DND-41 (cell line): ENCODE data around the gene FAM20C.

ENCODE experiments used
- ATAC-seq: fragments of 200-7000 bp; cut with Tn5 transposase; 3 replicates; pipeline ENCODE4 v1.9.1; 2021; ENCODE audit warnings: low read depth; ENCODE audit not compliant: insufficient read depth
- DNase-seq: peaks from one replicate; pipeline ENCODE4 v3.0.0-alpha.2; 2020
- H2AFZ ChIP-seq: 2 replicates; pipeline ENCODE4 v1.6.0; 2012; ENCODE audit warnings: low read depth, low read length
- H3K27ac ChIP-seq: 2 replicates; pipeline ENCODE4 v1.5.1; 2012; ENCODE audit warnings: low read length, inconsistent platforms
- H3K27me3 ChIP-seq: fragments of 200-600 bp; sonication (generic); 2 replicates; pipeline ENCODE4 v1.6.0; 2012; ENCODE audit warnings: low read length, mild to moderate bottlenecking, inconsistent platforms; ENCODE audit not compliant: insufficient read depth, poor library complexity
- H3K36me3 ChIP-seq: 2 replicates; pipeline ENCODE4 v1.5.1; 2012; ENCODE audit warnings: low read length, inconsistent platforms; ENCODE audit not compliant: insufficient read depth
- H3K4me1 ChIP-seq: 2 replicates; pipeline ENCODE4 v1.5.1; 2012; ENCODE audit warnings: mild to moderate bottlenecking, low read length; ENCODE audit not compliant: insufficient read depth
- H3K4me2 ChIP-seq: 2 replicates; pipeline ENCODE4 v1.6.0; 2012; ENCODE audit warnings: mild to moderate bottlenecking, moderate library complexity, low read length, inconsistent platforms; ENCODE audit not compliant: insufficient read depth
- H3K4me3 ChIP-seq, 2 experiments: fragments of 200-600 bp in 1 of 2; shearing (Covaris generic) in 1 of 2; 2 replicates each; pipeline ENCODE4 v1.5.1; 2012 to 2016; ENCODE audit warnings: inconsistent platforms in 2 of 2, low read length in 2 of 2, mild to moderate bottlenecking in 2 of 2, low read depth in 1 of 2, moderate library complexity in 1 of 2
- H3K79me2 ChIP-seq: 2 replicates; pipeline ENCODE4 v1.6.0; 2012; ENCODE audit warnings: low read length, inconsistent platforms; ENCODE audit not compliant: insufficient read depth
- H3K9ac ChIP-seq: 2 replicates; pipeline ENCODE4 v1.6.0; 2012; ENCODE audit warnings: low read depth, mild to moderate bottlenecking, inconsistent platforms, low read length, moderate library complexity
- H3K9me3 ChIP-seq: 2 replicates; pipeline ENCODE4 v1.5.1; 2012; ENCODE audit warnings: low read length, moderate library complexity, mild to moderate bottlenecking, inconsistent platforms; ENCODE audit not compliant: insufficient read depth, severe bottlenecking
- H4K20me1 ChIP-seq: 2 replicates; pipeline ENCODE4 v1.6.0; 2012; ENCODE audit warnings: low read length; ENCODE audit not compliant: insufficient read depth
- CTCF ChIP-seq: IDR thresholded peaks from 2 replicates; pipeline ENCODE4 v1.5.1; 2012; ENCODE audit warnings: borderline replicate concordance, low read length, moderate library complexity, mild to moderate bottlenecking; ENCODE audit not compliant: poor library complexity, severe bottlenecking; ENCODE audit errors: extremely low read depth
- EZH2 ChIP-seq: IDR thresholded peaks from 3 replicates; pipeline ENCODE4 v1.6.1; 2012; ENCODE audit warnings: borderline replicate concordance, low read depth, mild to moderate bottlenecking, moderate library complexity, low read length, inconsistent platforms; ENCODE audit not compliant: severe bottlenecking

Gene FAM20C

DNA sequence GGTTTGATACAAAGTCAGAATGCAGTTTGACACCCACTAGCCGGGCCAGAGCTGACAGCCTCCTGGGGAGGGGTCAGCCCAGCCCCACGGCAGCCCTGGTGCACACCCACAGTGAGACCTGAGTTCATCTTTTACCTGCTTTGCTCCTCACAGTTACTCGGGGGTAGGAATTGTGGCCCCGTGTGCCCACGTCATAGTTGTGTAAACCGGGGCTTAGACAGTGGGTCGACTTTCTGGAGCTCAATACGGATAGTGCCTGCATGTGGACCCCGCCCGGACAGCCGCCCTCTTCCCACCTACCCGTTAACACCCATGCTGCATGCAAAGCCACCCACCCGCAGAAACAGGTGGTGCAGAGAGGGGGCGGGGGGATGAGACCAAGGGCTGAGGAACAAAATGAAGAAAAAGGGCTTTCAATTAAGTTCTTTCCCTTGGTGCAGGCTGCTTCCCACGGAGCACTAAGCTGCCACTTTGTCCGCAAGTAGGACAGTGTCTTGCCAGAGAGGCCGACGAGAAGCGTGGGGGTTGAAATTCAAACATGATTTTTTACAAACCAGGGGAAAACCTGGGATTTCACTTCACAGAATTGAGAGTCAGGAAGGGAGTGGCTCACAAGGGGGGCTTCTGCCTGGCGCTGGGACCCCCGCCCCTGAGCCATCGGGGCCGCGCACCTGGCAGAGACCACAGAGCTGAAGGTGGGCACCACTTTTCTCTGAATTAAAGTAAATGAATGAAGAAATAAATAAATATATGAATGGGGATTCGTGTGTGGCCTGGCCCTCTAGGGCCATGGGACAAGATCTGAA lies 73.0 kb downstream of the FAM20C start:
- H3K9me3 ChIP-seq = peaks cover 9% of the 10 kb centered on the region
- no peak overlapping the region for H3K27ac ChIP-seq
- no peak for DNase-seq

DNA sequence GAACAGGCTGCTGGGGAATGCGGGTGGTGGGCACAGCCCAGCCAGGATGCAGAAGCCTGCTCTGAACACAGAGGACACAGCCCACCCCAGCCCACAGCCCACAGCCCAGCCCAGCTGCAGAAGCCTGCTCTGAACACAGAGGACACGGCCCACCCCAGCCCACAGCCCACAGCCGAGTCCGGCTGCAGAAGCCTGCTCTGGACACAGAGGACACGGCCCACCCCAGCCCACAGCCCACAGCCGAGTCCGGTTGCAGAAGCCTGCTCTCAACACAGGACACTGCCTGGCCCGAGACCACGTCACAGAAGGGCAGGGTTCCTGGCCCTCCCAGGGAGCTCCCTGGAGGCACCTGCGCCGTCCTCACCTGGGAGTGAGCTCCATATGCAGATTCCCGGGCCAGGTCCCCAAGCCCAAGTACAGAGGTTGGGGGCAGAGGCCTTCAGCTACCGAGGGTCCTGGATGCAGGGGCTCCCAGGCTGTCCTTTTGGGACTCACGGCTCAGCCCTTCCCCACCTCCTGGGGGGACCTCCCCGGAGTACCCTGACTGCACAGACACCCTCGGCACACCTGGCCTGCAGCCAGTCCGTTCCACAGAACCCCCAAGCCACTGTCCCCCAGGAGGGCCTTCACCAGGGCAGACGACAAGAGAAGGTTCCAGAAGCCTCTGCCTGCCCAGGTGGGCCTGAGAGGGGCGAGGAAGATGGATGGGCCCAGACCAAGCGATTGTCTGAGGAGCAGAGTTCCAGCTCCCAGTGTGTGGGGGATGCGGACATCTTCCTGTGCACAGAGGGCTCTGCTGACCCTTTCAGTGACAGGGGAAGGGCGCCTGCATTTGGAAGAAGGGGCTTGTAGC lies 73.9 kb downstream of the FAM20C start:
- H3K36me3 ChIP-seq = no peaks in the 10 kb centered on the region

More for the DNA sequence above, 73.0 kb downstream of the FAM20C start:
- Histone ChIP-seq H2AFZ (no peak overlapping the region), H3K79me2 (no peaks in the 10 kb centered on the region), H3K4me2 (no peak overlapping the region), H3K4me3 (no peak overlapping the region), H3K36me3 (no peaks in the 10 kb centered on the region), H3K4me1 (no peaks in the 10 kb centered on the region), H3K27me3 (no peaks in the 10 kb centered on the region), H3K9ac (no peak overlapping the region), H4K20me1 (no peaks in the 10 kb centered on the region; the same call in 1 of the 2 replicates)
- ATAC-seq = no peak
- no peak for TF ChIP-seq CTCF
- TF ChIP-seq EZH2 = no peak

GRCh38 chr7:266851-267840 lies 74.8 kb downstream of the FAM20C start:
- H3K9ac ChIP-seq = no peak overlapping the region
- no peak overlapping the region for H2AFZ ChIP-seq
- no peak overlapping the region for H3K4me3 ChIP-seq
- H3K27ac ChIP-seq = no peak overlapping the region
- no peak for DNase-seq
- H3K36me3 ChIP-seq = no peaks in the 10 kb centered on the region
- H3K4me2 ChIP-seq = no peak overlapping the region
- no peak for TF ChIP-seq EZH2
- peak; percentile 36 for TF ChIP-seq CTCF
- H4K20me1 ChIP-seq = no peaks in the 10 kb centered on the region; the same call in 1 of the 2 replicates
- H3K4me1 ChIP-seq = no peaks in the 10 kb centered on the region
- H3K9me3 ChIP-seq = peaks cover 6% of the 10 kb centered on the region
- no peaks in the 10 kb centered on the region for H3K79me2 ChIP-seq
- ATAC-seq = no peak
- H3K27me3 ChIP-seq = no peaks in the 10 kb centered on the region

More for the DNA sequence above, 73.9 kb downstream of the FAM20C start:
- Histone ChIP-seq H3K79me2 (no peaks in the 10 kb centered on the region), H3K4me3 (no peak overlapping the region), H3K27me3 (no peaks in the 10 kb centered on the region), H3K4me1 (no peaks in the 10 kb centered on the region), H2AFZ (no peak overlapping the region), H3K27ac (no peak overlapping the region), H3K9ac (no peak overlapping the region), H3K4me2 (no peak overlapping the region), H3K9me3 (peaks cover 9% of the 10 kb centered on the region), H4K20me1 (no peaks in the 10 kb centered on the region; the same call in 1 of the 2 replicates)
- TF ChIP-seq CTCF (no peak), EZH2 (no peak)
- no peak for ATAC-seq
- DNase-seq = no peak
